HG03064 (cell line): ENCODE data around the gene HSPBP1.
"Not testable (repeated sequence)": the region's sequence is repeated elsewhere in the genome, so short reads cannot be mapped to it uniquely, and the experiment has no call there.

Experiments used
- ATAC-seq: cut with Tn5 transposase; IDR thresholded peaks from one replicate; pipeline ENCODE4 v1.9.1; 2021; ENCODE audit warnings: low read depth; ENCODE audit not compliant: unreplicated experiment

The HSPBP1 gene, protein sequence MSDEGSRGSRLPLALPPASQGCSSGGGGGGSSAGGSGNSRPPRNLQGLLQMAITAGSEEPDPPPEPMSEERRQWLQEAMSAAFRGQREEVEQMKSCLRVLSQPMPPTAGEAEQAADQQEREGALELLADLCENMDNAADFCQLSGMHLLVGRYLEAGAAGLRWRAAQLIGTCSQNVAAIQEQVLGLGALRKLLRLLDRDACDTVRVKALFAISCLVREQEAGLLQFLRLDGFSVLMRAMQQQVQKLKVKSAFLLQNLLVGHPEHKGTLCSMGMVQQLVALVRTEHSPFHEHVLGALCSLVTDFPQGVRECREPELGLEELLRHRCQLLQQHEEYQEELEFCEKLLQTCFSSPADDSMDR

DNA sequence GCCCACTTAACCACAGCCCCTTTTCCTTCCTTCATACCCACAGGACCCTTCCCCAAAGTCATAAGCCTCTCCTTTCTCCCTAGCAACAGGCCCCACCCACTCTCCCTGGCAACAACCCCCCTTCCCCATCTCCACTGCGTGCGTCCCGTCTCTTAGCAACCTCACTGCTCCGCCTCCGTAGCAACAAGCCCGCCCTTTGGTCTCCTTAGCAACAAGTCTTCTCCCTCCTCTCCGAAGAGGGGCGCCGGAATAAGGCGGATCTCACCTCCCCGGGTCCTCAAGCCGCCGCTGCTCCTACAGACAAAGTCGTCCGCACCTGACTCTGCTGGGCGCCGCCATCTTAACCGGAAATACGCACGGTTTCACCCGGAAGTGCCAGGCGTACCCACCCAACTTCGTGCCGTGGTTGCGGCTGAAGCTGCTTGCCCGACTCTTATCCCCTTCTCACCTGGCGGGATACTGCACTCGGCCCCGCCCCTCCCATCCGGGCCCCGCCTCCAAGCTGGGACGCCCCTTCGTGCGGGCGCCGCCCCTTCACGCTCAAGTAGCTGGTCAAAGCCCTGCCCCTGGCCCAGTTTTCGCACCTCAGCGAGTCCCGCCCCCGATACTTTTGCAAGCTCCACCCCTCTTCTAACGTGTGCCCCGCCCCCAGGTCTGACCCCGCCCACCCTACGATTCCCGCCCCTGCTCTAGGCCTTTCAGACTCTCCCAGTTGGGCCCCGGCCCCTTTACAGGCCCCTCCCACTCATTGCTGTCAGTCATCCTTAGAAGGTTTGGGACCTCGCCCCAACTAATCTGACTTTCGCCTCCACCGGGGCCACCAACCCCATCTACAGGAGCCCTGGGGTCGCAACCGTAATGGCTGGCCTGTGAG lies at the start of gene HSPBP1:
TSS of gene HSPBP1 (minus strand) at position 341 of the 874 bp plus-strand sequence. CDS start 502 bp downstream, outside the sequence.
- ATAC-seq, result peak; percentile 52

DNA sequence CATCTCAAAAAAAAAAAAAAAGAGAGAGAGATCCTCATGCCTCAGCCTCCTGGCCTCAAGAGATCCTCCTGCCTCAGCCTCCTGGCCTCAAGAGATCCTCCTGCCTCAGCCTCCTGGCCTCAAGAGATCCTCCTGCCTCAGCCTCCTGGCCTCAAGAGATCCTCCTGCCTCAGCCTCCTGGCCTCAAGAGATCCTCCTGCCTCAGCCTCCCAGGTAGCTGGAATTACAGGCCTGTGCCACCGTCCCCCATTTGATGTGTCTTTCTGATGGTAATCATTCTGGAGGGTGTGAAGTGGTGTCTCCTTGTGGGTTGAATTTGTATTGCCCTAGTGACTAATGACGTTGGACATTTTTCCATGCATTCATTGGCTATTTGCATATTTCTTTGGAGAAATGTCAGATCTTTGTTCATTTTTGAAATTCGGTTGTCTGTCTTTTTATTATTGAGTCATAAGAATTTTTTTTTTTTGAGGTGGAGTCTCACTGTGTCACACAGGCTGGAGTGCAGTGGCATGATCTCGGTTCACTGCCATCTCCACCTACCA lies 48.9 kb upstream of the HSPBP1 start:
- ATAC-seq, result not testable (repeated sequence)

DNA sequence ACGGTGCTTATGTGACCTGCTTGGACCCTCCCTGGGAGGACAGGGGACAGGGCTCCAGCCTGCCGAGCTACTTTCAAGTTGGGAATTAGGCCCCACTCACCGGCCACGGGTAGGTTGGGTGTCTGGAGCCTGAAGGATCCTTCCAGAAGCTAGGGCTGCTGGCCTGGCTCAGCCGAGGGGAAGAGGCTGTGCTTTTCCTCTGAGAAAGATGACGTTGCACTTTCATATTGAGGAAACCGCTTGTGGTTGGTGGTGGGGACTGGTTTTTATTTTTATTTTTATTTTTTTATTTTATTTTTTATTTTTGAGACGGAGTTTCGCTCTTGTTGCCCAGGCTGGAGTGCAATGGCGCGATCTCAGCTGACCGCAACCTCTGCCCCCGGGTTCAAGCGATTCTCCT lies 45.3 kb upstream of the HSPBP1 start, which contains the start of gene TMEM150B:
TSS of gene TMEM150B (minus strand) at position 170 of the 400 bp plus-strand sequence. CDS start 4,305 bp downstream, outside the sequence.
- ATAC-seq, result no peak

DNA sequence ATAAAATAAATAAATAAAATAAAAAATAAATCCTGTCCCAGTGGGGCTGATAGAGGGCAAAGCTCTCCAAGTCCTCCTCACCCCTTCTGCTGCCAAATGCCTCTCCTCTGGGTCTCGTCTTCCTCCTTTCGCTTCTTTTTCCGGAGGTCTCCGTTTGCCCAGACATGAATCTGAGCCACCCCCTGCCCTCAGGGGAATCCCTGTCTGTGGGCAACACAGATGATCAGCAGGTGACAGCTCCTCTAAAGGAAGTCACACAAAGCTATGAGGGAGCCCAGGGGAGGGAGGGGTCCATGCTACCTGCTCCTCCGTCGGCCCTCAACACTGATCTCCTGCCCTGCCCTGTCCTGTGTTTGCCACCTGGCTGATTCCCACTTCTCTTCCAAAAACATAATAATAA lies 44.8 kb upstream of the HSPBP1 start:
- no peak for ATAC-seq

DNA sequence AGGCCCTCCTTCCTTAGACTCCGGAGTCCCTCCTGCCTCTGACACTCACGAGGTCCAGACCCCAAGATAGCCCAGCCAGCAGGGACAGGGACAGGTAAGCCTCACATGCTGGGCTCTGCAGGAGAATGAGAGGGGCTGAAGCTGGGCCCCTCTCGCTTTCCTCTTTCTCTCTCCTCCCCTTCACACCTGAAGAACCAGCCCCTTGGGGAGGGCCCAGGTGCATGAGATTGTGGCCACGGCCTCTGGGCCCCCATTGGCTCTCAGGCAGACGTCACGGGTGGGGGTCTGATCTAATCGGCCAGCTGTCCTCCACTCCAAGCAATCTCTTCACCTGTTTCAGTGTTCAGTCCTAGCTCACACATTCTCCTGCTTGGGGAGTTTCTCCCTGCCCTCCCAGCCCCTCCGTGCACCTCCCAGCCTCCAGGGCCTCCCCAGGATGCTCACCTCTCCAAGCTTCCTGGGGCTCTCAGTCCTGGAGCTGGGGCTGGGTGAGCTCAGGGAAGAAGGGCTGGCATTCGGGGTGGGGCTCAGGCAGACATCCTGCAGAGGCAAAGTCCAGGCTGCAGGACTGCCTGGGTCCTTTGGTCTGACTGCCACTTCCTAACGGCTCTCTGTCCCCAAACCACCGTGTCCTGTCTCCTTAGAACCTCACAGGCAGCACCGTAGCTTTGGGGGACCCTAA lies 42.4 kb upstream of the HSPBP1 start:
- no peak for ATAC-seq

DNA sequence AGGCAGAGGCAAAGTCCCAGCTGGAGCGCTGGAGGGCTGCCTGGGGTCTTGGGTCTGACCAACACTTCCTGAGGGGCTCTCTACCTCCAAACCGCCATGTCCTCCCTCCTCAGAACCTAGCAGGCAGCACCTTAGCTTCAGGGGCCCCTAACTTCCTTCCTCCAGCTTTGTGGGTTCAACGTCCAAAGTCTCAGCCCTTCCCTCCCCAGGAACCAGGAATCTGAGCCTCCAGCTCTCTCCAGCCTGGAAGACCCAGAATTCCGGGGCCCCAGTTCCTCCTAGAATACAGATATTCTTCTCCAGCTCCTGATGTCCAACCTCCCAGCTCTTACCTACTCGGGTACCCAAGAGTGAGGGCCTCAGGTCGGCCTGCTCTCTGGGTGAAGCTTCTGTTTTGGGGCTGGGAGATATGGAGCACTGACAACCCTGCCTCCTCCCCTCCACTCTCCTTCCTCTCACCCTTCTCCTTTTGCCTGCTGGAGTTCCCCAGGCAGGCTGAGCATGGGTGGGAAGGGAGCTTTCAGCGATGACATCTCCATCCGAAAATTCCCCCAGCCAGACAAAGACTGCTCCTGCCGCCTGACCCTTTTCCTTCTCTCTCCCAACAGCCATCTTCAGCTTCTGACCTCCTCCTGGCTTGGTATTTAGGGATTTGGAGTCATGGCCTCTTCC lies 41.7 kb upstream of the HSPBP1 start:
- no peak for ATAC-seq

DNA sequence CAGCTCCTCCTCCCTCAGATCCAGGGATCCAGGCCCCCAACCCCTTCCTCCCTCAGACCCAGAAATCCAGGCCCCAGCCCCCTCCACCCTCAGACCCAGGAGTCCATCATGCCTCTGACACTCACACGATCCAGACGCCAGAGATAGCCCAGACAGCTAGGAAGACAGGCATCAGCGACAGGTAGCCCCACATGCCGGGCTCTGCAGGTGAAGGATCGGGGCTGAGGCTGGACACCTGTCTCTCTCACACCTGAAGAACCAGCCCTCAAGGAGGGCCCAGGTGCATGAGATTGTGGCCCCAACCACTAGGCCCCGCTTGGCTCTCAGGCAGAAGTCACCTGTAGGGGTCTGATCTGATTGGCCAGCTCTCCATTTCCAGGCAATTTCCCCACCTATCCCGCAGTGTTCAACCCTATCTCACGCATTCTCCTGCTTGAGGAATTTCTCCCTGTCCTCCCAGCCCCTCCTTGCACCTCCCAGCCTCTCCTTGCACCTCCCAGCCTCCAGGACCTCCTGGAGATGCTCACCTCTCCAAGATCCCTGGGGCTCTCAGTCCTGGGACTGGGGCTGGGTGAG lies 41.0 kb upstream of the HSPBP1 start:
- ATAC-seq, result no peak

DNA sequence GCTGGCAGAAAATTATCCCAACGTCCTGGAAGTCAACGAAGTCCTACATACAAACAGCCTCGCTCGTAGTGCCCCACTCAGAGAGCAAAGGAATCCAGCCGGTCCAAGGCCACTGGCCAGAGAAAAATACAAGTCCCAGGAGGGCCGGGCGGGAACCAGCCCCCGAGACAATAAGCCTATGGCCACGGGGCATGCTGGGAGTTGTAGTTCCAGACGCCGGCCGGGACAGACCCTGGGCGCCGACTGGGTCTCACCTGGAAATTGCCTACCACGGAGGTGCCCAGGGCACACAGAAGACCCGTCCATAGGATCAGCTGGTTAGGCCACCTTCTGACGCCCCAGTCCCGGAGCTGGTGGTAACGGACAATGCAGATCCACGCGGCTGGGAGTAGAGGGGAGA lies 39.9 kb upstream of the HSPBP1 start:
- no peak for ATAC-seq

DNA sequence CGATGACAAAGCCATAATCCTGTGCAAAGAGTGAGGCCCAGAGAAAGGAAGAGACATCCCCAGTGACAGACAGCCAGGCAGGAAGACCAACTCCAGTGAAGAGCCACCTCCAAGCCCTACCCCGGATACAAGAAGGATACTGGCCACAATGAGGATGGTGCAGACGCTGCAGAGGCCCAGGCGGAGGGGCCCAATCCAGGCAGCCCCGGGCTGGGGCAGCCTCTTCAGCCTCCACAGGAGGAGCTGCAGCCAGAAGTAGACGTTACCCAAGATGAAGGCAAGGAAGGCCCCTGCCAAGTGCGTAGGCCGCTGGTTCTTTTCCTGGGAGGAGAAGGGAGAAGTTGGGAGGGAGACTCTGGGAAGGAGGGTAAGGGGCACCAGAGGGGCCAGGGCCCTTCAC lies 36.7 kb upstream of the HSPBP1 start:
- no peak for ATAC-seq

DNA sequence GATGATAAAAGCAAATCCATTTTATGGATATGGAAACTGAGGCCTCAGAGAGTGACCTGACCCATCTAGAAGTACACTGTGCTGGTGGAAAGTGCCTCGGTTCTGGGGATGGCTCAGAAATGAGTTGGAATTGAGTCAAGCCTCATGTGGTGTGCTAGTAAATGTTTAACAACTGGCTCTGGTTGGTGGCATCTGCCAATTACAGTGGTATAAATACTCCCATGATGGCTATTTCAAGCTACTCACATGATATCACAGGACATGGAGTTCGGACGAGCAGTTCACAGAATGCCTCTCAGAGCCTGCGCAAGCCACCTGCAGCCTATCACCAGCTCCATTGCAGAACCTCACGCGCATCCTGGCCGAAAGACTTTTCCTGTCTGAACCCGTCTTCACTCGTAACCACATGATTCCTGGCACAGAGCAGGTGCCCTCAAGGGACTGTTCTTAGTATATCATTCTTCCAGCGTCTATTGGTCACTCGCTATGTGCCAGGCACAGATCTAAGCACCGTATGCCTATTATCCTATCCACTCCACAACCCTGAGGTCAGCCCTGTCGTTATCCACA lies 36.1 kb upstream of the HSPBP1 start:
- ATAC-seq, result no peak

DNA sequence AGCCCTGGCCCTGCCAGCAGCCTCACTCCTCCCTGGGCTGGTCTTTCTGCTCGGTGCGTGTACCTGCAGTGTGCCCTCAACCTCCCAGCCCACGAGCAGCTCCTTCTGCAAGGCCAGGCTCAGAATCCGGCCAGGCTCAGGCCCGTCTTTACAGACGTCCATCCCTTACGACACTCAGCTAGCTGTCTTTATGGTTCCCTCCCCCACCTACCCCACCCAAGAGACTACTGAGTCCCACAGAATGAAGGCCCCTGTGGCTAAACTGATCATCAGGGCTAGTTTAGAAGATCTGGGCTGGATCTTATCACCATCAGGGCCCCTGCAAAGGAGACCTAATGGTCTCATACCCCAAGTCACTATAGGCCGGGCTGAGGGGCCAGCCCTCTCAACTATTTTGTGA lies 34.5 kb upstream of the HSPBP1 start:
- no peak for ATAC-seq

DNA sequence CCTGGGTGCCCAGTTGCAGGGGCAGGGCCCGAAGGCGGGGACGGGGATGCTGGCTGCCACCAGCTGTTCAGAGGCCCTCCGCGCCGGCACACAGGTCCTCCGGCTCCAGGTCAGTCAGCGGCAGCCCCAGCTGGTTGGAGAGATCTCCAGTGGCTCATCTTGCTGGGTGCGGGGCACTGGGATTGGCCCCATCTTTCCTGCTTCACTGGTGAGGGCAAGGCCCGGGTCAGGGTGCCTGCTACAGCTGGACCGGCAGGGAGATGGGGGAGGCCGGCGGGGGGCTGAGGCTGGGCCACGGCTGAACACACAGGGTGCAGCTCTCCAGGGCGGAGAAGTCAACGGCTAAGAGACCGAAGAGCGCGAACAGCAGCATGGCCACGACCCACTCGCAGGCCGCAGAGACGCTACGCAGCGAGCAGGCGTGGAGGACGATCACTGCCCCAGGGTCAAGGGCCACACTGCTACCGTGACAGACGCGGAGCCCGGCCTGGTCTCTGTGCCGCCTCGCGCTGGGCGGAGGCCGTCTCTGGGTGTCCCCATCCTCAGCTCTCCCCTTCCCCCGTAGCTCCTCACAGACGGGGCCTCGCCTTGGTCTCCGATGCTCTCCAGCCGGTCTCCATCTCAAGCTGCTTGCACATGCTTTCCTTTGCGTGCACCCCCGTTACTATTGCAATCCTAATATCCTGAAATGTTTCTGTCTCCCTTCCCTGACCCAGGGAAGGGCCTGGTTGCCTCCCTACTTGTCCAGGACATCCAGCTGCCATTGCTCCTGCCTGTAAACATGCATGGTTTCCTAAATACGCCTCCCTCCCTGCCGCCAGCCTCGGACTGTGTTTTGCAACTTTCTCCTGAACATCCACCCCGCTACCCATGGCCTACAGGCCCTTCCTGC lies 33.0 kb upstream of the HSPBP1 start:
- ATAC-seq, result no peak

DNA sequence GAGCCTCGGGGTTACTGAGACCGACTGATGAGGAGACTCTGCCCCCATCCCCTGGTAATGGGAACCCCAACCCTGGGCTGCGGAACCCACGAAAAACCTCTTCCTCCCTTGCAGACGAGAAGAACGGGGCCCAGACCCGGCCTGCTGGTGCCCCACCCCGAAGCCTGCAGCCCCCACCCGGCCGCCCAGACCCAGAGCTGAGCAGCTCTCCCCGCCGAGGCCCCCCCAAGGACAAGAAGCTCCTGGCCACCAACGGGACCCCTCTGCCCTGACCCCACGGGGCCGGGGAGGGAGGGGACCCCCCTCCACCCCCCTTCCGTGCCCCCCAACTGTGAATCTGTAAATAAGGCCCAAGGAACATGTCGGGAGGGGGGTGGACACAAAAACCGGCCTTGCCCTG lies 31.9 kb upstream of the HSPBP1 start:
- ATAC-seq, result no peak

DNA sequence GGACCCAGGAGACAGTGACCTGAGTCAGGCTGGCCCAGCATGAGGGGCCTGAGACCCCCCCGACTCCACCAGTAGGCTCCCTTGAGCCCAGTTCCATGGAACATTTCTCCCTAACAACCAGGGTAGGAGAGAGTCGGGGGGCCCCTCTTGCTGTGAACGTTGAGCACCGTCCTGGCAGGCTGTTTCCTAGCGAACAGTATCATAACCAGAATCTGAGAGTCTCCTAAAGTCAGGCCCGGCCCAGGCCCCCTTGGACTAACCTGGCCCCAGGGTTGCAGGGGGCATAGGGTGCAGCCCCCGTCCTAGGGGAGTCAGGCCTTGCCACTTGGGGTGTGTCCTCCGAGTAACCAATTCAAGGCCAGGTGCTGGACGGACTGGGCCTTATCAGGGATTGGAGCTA lies 31.5 kb upstream of the HSPBP1 start:
- no peak for ATAC-seq

DNA sequence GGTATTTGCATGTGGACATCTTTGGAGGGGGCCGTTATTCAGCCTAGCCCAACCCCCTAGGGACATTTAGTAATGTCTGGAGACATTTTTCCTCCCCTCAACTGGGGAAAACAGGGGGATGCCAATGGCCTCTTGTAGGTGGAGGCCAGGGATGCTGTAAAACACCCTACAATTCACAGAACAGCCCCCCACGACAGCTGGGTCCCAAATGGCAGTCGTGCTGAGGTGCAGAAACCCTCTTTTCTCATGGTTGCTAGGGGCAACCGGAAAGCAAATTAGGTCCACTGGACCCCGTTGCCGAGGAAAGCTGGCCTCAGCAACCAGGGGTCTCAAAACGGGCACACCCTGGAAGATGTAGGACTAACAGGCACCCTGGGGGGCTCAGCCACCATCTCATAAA lies 30.6 kb upstream of the HSPBP1 start:
- ATAC-seq, result no peak

DNA sequence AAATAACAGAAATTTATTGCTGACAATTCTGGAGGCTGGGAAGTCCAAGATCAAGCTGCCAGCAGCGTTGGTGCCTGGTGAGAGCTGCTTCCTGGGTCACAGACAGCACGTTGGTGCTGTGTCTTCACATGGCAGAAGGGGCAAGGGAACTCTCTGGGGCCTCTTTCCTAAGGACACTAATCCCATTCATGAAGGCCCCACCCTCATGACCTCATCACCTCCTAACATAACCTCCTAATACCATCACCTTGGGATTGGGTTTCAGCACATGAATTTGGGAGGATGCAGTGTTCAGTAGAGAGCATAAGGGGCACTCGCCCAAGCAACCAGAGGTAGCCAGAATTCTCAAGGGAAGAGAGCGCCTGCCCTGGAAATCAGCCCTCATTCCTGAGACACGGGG lies 29.5 kb upstream of the HSPBP1 start:
- no peak for ATAC-seq

DNA sequence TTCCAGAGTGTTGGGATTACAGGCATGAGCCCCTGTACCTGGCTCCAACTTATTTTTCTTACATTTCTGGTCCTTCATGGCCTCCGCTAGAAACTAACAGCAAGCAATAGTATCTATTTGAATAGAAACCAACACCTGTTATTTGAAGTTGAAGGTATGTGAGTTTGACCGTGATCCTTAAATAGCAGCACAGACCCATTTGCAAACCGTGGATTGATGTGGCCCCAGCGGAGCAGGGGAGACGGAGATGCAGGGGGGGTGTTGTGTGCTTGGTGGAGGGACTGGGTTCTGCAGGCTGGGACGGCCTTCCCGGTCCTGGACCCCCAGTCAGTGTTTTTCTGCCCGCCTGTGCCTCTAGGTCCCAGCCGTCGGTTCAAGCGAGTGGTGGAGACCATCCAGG lies 28.4 kb upstream of the HSPBP1 start:
- ATAC-seq, result no peak

DNA sequence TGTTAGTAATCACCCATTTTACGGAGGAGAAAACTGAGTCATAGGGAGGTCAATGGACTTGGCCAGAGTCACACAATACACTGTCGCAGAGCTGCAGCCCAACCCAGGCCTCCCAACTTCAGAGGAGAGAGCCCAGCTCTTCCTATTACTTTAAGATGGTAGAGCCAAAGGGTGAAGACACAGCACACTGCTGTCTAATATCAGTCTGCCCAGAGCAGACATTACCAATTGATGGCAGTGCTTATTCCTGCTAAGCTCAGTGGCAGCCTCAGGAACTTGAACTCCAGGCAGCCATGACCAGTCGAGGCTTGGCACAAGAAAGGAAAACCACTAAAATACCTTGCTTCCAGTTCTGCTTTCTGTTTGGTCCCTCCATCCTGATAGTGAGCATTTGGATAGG lies 26.8 kb upstream of the HSPBP1 start:
- ATAC-seq, result no peak
